SU-DHL-6 (cell line): ENCODE data around the gene DROSHA.

ENCODE experiments used
- EZH2phosphoT487 ChIP-seq: fragments of 200-600 bp; sonication (generic), shearing (Covaris generic); conservative IDR thresholded peaks from 2 replicates; pipeline ENCODE4 v1.6.1; 2018; ENCODE audit warnings: mild to moderate bottlenecking, antibody characterized with exemption, low read length, moderate library complexity, mixed read lengths
- TF ChIP-seq, protein P1 (sequence below): fragments of 200-600 bp; sonication (generic); IDR thresholded peaks from one replicate; pipeline ENCODE4 v1.5.1; 2017; ENCODE audit warnings: antibody characterized with exemption, mild to moderate bottlenecking, low read length, moderate library complexity; ENCODE audit not compliant: insufficient read depth, poor library complexity, severe bottlenecking

GRCh38 chr5:31574772-31575171 is 42.9 kb upstream of the DROSHA start:
- TF ChIP-seq, protein P1, sequence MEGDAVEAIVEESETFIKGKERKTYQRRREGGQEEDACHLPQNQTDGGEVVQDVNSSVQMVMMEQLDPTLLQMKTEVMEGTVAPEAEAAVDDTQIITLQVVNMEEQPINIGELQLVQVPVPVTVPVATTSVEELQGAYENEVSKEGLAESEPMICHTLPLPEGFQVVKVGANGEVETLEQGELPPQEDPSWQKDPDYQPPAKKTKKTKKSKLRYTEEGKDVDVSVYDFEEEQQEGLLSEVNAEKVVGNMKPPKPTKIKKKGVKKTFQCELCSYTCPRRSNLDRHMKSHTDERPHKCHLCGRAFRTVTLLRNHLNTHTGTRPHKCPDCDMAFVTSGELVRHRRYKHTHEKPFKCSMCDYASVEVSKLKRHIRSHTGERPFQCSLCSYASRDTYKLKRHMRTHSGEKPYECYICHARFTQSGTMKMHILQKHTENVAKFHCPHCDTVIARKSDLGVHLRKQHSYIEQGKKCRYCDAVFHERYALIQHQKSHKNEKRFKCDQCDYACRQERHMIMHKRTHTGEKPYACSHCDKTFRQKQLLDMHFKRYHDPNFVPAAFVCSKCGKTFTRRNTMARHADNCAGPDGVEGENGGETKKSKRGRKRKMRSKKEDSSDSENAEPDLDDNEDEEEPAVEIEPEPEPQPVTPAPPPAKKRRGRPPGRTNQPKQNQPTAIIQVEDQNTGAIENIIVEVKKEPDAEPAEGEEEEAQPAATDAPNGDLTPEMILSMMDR, result no peak
- no peak for TF ChIP-seq EZH2phosphoT487
